Pancreas (tissue), 10 donors: ENCODE measurements around the gene IWS1. TPM values are rescaled to one million over a fixed set of nuclear protein-coding genes. Genes with fewer than 3 reads are reported as not detected.

Source experiments
- ATAC-seq, 4 donors: fragments of 200-7000 bp; cut with Tn5 transposase; one replicate each; pipeline versions ENCODE4 v1.8.0 to v1.9.1; 2020; ENCODE audit warnings: mild to moderate bottlenecking in 4 of 4, moderate library complexity in 4 of 4
- DNase-seq, 6 donors: peaks; one replicate each; pipeline ENCODE4 v3.0.0-alpha.2; 2020
- FAIRE-seq: peaks from 2 replicates; lab custom pipeline; 2012; peaks lifted over from hg19 to GRCh38; lab: Jason Lieb, UNC
- H3K27ac ChIP-seq, 4 donors: fragments of 200-600 bp; sonication (generic); 1 replicate in 3 of 4; 2 replicates in 1 of 4; pipeline versions ENCODE4 v1.5.0 to v1.8.0; 2020
- H3K27me3 ChIP-seq, 4 donors: fragments of 200-600 bp; one replicate each; pipeline ENCODE4 v1.8.0; 2021
- H3K36me3 ChIP-seq, 3 donors: fragments of 200-600 bp; sonication (generic) in 1 of 3; one replicate each; pipeline versions ENCODE4 v1.5.0 to v1.8.0; 2020 to 2021
- H3K4me1 ChIP-seq, 3 donors: fragments of 200-600 bp; one replicate each; pipeline ENCODE4 v1.8.0; 2021
- H3K4me3 ChIP-seq, 4 donors: fragments of 200-600 bp; sonication (generic) in 2 of 4; one replicate each; pipeline versions ENCODE4 v1.5.0 to v1.8.0; 2020 to 2021
- H3K9me3 ChIP-seq, 4 donors: fragments of 200-600 bp; one replicate each; pipeline ENCODE4 v1.8.0; 2021
- whole genome bisulfite sequencing, 2 donors: extraction: QIAGEN DNeasy Blood & Tissue Kit; methylation state at CpG; one replicate each; pipeline ENCODE4 v1.1.7; 2013; 5-methylcytosine and 5-hydroxymethylcytosine counted together
- intact Hi-C, 3 donors: fragments of 100-400 bp; cut with DNase I; formaldehyde crosslinking; loops; one replicate each; pipeline versions ENCODE4 v1.11.1 to v1.14.2; 2022
- polyA plus RNA-seq, 2 donors: library from polyadenylated mRNA; stranded (reverse); fragments of 200-250 nt; gene quantifications; one replicate each; pipeline ENCODE4 v1.2.3, GENCODE V29; 2013
- total RNA-seq, 6 donors: library from RNA; stranded (reverse); fragmentation: NEBNext Ultra II Directional in 4 of 6; extraction: Animal tissue kit (Norgen Biotek cat#: 25700) in 4 of 6; gene quantifications; one replicate each; pipeline versions ENCODE4 v1.2.1 to v1.2.4, GENCODE V29; 2021 to 2023
- TF ChIP-seq, protein P1 (sequence below), 4 donors: fragments of 200-600 bp; sonication (generic) in 3 of 4; IDR thresholded peaks; one replicate each; pipeline versions ENCODE4 v1.5.0 to v1.8.0; 2021; ENCODE audit warnings: antibody characterized with exemption in 4 of 4
- donor health status: healthy with polysubstance abuse.
- donor health status: DM: no; HTN: no; CAD: no; lungs with moderate emphysema.
- donor health status: DM: no; HTN: no; CAD: no.
- donor health status: control.
- donor health status: control.
- donor health status: Bipolar disorder and iron deficiency.
- donor health status: DM: yes; HTN: yes; CAD: no.
- donor health status: DM: no; HTN: no; CAD: no.
- donor health status: DM: no; HTN: no; CAD: no.
- donor health status: DM: yes; HTN: yes; CAD: no.

Gene IWS1
- total and polyA plus RNA-seq, 8 donors, result 9.7 to 22.3 (median 13.9) TPM

DNA sequence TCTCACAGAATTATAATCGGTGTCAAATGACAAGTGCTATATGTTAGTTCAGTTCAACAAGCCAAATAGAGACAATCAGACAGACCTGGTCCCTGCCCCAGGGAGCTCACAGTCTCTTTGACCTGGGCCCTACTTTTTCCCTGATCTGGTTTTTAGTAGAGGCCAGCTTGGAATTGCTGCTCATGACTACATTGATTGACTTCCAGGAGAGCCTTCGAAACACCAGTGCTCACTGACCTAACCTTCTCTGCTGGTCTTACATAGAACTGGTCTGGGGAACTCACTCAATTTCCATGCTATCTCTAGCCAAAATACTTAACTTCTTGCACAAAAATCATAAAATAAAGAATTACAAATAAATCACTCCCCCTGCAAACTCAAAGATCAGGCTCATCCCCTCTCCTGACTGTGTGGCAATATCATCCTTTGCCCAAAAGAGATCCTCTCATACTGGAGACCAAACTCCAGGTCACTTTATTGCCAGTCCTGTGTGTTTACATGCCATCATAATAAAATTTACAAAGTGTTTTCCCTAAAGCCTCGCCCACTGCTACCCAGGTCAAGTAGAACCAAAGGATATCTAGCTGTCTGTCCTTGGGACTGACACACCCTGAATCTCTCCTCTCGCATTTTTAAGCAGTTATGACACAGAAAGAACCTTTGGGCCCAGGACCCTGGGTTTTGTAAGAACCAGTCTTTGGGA is 54.9 kb downstream of the IWS1 start:
- intact Hi-C loops, result loop anchor here in 1 of 3 donors (10.0 kb wide), 1 partner anchor 267 kb away; no protein-coding TSS in a partner anchor

DNA sequence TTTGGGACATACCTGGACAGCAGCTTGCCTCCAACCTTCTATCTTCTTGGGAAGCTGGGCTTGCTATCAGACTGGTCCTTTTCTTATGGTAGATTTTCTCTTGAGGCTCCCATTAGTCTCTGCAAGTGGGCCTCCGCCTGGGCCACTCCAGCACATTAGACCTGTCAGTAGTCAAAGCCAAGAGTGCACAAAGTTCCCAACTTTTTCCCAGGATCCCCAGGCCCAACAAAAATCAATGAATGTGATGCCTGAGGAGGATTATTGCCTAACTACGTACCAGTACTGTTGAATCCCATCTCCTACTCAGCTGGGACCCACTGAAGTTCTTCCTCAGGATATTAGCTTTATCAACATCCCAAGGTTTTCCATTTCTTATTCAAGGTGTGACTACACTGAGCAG is 56.3 kb downstream of the IWS1 start:
- ATAC-seq (no peak), DNase-seq (no peak), FAIRE-seq (no peak)
- TF ChIP-seq, protein P1, sequence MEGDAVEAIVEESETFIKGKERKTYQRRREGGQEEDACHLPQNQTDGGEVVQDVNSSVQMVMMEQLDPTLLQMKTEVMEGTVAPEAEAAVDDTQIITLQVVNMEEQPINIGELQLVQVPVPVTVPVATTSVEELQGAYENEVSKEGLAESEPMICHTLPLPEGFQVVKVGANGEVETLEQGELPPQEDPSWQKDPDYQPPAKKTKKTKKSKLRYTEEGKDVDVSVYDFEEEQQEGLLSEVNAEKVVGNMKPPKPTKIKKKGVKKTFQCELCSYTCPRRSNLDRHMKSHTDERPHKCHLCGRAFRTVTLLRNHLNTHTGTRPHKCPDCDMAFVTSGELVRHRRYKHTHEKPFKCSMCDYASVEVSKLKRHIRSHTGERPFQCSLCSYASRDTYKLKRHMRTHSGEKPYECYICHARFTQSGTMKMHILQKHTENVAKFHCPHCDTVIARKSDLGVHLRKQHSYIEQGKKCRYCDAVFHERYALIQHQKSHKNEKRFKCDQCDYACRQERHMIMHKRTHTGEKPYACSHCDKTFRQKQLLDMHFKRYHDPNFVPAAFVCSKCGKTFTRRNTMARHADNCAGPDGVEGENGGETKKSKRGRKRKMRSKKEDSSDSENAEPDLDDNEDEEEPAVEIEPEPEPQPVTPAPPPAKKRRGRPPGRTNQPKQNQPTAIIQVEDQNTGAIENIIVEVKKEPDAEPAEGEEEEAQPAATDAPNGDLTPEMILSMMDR (IDR thresholded peaks at IDR 0.05), result no peak
- Histone ChIP-seq H3K4me1 (no peaks in the 10 kb centered on the region), H3K4me3 (no peak overlapping the region), H3K27ac (no peak overlapping the region), H3K9me3 (no peaks in the 10 kb centered on the region), H3K27me3 (no peaks in the 10 kb centered on the region), H3K36me3 (no peaks in the 10 kb centered on the region)
- intact Hi-C loops, result loop anchor here in 1 of 3 donors (10.0 kb wide), 1 partner anchor 265 kb away; no protein-coding TSS in a partner anchor
- WGBS, 2 donors, result 93 to 98% methylated on average over 2 of the region's 2 CpGs

More for the DNA sequence above, 54.9 kb downstream of the IWS1 start:
- FAIRE-seq, result no peak
- Histone ChIP-seq H3K27me3 (no peaks in the 10 kb centered on the region), H3K4me3 (no peak overlapping the region), H3K4me1 (no peaks in the 10 kb centered on the region), H3K36me3 (no peaks in the 10 kb centered on the region), H3K9me3 (no peaks in the 10 kb centered on the region), H3K27ac (no peak overlapping the region)
- TF ChIP-seq, protein P1 (IDR thresholded peaks at IDR 0.05), result no peak
- 91 to 93% methylated on average over 4 of the region's 4 CpGs for WGBS, 2 donors
- DNase-seq, result no peak
- ATAC-seq, result no peak

DNA sequence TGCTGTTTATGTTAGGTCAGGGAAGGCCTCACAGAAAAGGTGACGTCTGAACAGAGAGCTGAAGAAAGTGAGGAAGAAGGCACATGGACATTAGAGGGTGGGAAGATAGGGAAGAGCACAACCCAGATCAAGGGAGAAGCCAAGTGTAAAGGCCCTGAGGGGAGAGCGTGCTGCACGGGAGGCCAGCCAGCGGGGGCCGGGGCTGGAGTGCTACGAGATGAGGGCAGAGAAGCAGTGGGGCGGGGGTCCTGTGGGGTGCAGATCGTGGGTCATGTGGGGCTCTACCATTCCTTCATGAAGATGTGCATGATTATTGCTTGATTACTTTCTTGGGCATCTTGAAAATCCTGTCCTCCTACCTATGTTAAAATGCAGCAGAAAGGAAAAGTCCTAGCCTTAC is 57.2 kb downstream of the IWS1 start:
- no peak overlapping the region for H3K27ac ChIP-seq
- H3K36me3 ChIP-seq, result no peaks in the 10 kb centered on the region
- WGBS, 2 donors, result 82 to 91% methylated on average over 8 of the region's 8 CpGs
- intact Hi-C loops, result no loop called here
- FAIRE-seq (no peak), DNase-seq (no peak), ATAC-seq (no peak)
- no peaks in the 10 kb centered on the region for H3K9me3 ChIP-seq
- H3K27me3 ChIP-seq, result no peaks in the 10 kb centered on the region
- TF ChIP-seq, protein P1 (IDR thresholded peaks at IDR 0.05), result no peak
- no peaks in the 10 kb centered on the region for H3K4me1 ChIP-seq
- H3K4me3 ChIP-seq, result no peak overlapping the region

DNA sequence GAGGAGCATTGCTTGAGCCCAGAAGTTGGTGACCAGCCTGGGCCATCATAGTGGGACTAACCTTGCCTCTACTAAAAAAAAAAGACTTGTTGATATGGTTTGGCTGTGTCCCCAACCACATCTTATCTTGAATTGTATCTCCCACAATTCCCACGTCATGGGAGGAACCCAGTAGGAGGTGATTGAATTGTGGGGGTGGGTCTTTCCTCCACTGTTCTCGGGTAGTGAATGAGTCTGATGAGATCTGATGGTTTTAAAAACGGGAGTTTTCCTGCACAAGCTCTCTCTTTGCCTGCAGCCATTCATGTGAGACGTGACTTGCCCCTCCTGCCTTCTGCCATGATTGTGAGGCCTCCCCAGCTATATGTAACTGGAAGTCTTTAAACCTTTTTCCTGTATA is 61.0 kb downstream of the IWS1 start:
- no peak overlapping the region for H3K4me3 ChIP-seq
- DNase-seq, result no peak
- H3K27me3 ChIP-seq, result no peaks in the 10 kb centered on the region
- no peaks in the 10 kb centered on the region for H3K9me3 ChIP-seq
- ATAC-seq, result no peak
- TF ChIP-seq, protein P1 (IDR thresholded peaks at IDR 0.05), result no peak
- no peak for FAIRE-seq
- no peaks in the 10 kb centered on the region for H3K36me3 ChIP-seq
- H3K27ac ChIP-seq, result no peak overlapping the region
- WGBS, 2 donors, result 75 to 82% methylated on average over 4 of the region's 4 CpGs
- intact Hi-C loops, result no loop called here
- H3K4me1 ChIP-seq, result no peaks in the 10 kb centered on the region
